Lung (tissue), 12 donors: Measurements from ENCODE around the gene MUC15. TPM values are rescaled to one million over a fixed set of nuclear protein-coding genes. Genes with fewer than 3 reads are reported as not detected.

ENCODE experiments used
- ATAC-seq: fragments of 200-7000 bp; cut with Tn5 transposase; one replicate; pipeline ENCODE4 v1.9.1; 2020; ENCODE audit warnings: moderate number of reproducible peaks; ENCODE audit not compliant: insufficient read depth, low FRiP score
- DNase-seq, 3 donors: peaks; one replicate each; pipeline ENCODE4 v3.0.0-alpha.2; 2013 to 2017
- H3K27ac ChIP-seq, 2 donors: one replicate each; pipeline ENCODE4 v1.5.1; 2013; ENCODE audit warnings: mild to moderate bottlenecking in 2 of 2, moderate library complexity in 2 of 2, control low read depth in 1 of 2, inconsistent platforms in 1 of 2, low read depth in 1 of 2, low read length in 1 of 2
- H3K27me3 ChIP-seq, 3 donors: one replicate each; pipeline ENCODE4 v1.5.1; 2013; ENCODE audit warnings: low read length in 2 of 3; ENCODE audit not compliant: control insufficient read depth in 3 of 3, insufficient read depth in 3 of 3
- H3K36me3 ChIP-seq, 4 donors: one replicate each; pipeline ENCODE4 v1.5.1; 2013; ENCODE audit warnings: low read length in 4 of 4, mild to moderate bottlenecking in 1 of 4, moderate library complexity in 1 of 4; ENCODE audit not compliant: control insufficient read depth in 4 of 4, insufficient read depth in 4 of 4
- H3K4me1 ChIP-seq, 5 donors: one replicate each; pipeline ENCODE4 v1.5.1; 2013; ENCODE audit warnings: low read length in 5 of 5, mild to moderate bottlenecking in 2 of 5, moderate library complexity in 1 of 5; ENCODE audit not compliant: control insufficient read depth in 5 of 5, insufficient read depth in 5 of 5
- H3K4me3 ChIP-seq: one replicate; pipeline ENCODE4 v1.5.1; 2013; ENCODE audit warnings: mild to moderate bottlenecking, control low read depth, moderate library complexity
- H3K9ac ChIP-seq, 2 donors: one replicate each; pipeline ENCODE4 v1.5.1; 2013; ENCODE audit warnings: low read length in 2 of 2, control low read depth in 1 of 2; ENCODE audit not compliant: insufficient read depth in 1 of 2
- H3K9me3 ChIP-seq, 4 donors: one replicate each; pipeline ENCODE4 v1.5.1; 2013; ENCODE audit warnings: low read length in 3 of 4, mild to moderate bottlenecking in 1 of 4, moderate library complexity in 1 of 4; ENCODE audit not compliant: control insufficient read depth in 4 of 4, insufficient read depth in 3 of 4
- CTCF ChIP-seq: IDR thresholded peaks from 2 replicates; pipeline ENCODE4 v1.5.1; 2012; ENCODE audit warnings: mild to moderate bottlenecking; ENCODE audit errors: control extremely low read depth, extremely low read depth
- WGBS, 2 donors: extraction: QIAGEN DNeasy Blood & Tissue Kit; methylation state at CpG; one replicate each; pipeline ENCODE4 v1.1.7; 2013; 5-methylcytosine and 5-hydroxymethylcytosine counted together
- polyA plus RNA-seq, 2 donors: library from polyadenylated mRNA; stranded (reverse); fragments of 200-250 nt; gene quantifications; one replicate each; pipeline ENCODE4 v1.2.1, GENCODE V29; 2013
- total RNA-seq, 2 donors: library from RNA; depleted of rRNA in 1 of 2; stranded (reverse); fragments of >200 nt in 1 of 2; gene quantifications; one replicate each; pipeline ENCODE4 v1.2.1, GENCODE V29; 2014 to 2021
- donor health status: control.
- donor health status: control.
- donor health status: Bipolar disorder and iron deficiency.
- donor health status: healthy.
- donor health status: DM: yes; HTN: yes; CAD: no.

MUC15 gene
- total and polyA plus RNA-seq, 4 donors = 4.6 to 12.1 (median 8.5) TPM

GRCh38 chr11:26539517-26539916 lies 32.5 kb downstream of the MUC15 start:
- DNase-seq (no peak), ATAC-seq (no peak)
- no peak for TF ChIP-seq CTCF
- no peaks in the 10 kb centered on the region for H3K4me1 ChIP-seq
- H3K9ac ChIP-seq = no peak overlapping the region
- H3K27me3 ChIP-seq = no peaks in the 10 kb centered on the region
- no peaks in the 10 kb centered on the region for H3K9me3 ChIP-seq
- H3K36me3 ChIP-seq = no peaks in the 10 kb centered on the region
- H3K27ac ChIP-seq = no peak overlapping the region
- H3K4me3 ChIP-seq = no peak overlapping the region
- 90 to 93% methylated on average over 3 of the region's 3 CpGs for WGBS, 2 donors

GRCh38 chr11:26537341-26537740 lies 34.7 kb downstream of the MUC15 start:
- no peak for TF ChIP-seq CTCF
- ATAC-seq (no peak), DNase-seq (no peak)
- Histone ChIP-seq H3K9me3 (no peaks in the 10 kb centered on the region), H3K4me1 (no peaks in the 10 kb centered on the region), H3K36me3 (no peaks in the 10 kb centered on the region), H3K27ac (no peak overlapping the region), H3K9ac (no peak overlapping the region), H3K4me3 (no peak overlapping the region), H3K27me3 (no peaks in the 10 kb centered on the region)
- WGBS, 2 donors = 75 to 89% methylated on average over 4 of the region's 4 CpGs

- no peak for ATAC-seq
- no peak for TF ChIP-seq CTCF
Observed at GRCh38 chr11:26527685-26528084, 44.4 kb downstream of the MUC15 start.

GRCh38 chr11:26522912-26523610 lies 49.0 kb downstream of the MUC15 start:
- Histone ChIP-seq H3K9ac (no peak overlapping the region), H3K27me3 (no peaks in the 10 kb centered on the region), H3K4me3 (no peak overlapping the region), H3K36me3 (no peaks in the 10 kb centered on the region), H3K9me3 (no peaks in the 10 kb centered on the region), H3K27ac (no peak overlapping the region), H3K4me1 (no peaks in the 10 kb centered on the region)
- no peak for TF ChIP-seq CTCF
- DNase-seq (no peak), ATAC-seq (no peak)
- 73 to 75% methylated on average over 12 of the region's 12 CpGs for WGBS, 2 donors

More at GRCh38 chr11:26527685-26528084, 44.4 kb downstream of the MUC15 start:
- H3K9me3 ChIP-seq = no peaks in the 10 kb centered on the region
- H3K36me3 ChIP-seq = no peaks in the 10 kb centered on the region
- DNase-seq = no peak
- no peak overlapping the region for H3K9ac ChIP-seq
- H3K4me1 ChIP-seq = no peaks in the 10 kb centered on the region
- H3K27me3 ChIP-seq = no peaks in the 10 kb centered on the region
- no peak overlapping the region for H3K4me3 ChIP-seq
- no peak overlapping the region for H3K27ac ChIP-seq
- WGBS, 2 donors = 71 to 76% methylated on average over 1 of the region's 1 CpG
